Right lobe of liver (tissue), 6 donors: Measurements from ENCODE around the gene CDC42BPG. TPM values are rescaled to one million over a fixed set of nuclear protein-coding genes. Genes with fewer than 3 reads are reported as not detected.
A peak's percentile ranks its signal among the peaks of the same experiment; 100 is the strongest.

Experiments used
- ATAC-seq, 4 donors: fragments of 200-7000 bp; cut with Tn5 transposase; one replicate each; pipeline ENCODE4 v1.9.1; 2020; ENCODE audit warnings: mild to moderate bottlenecking in 4 of 4, moderate library complexity in 4 of 4
- DNase-seq, 3 donors: peaks; one replicate each; pipeline ENCODE4 v3.0.0-alpha.2; 2020
- H3K27ac ChIP-seq, 3 donors: fragments of 200-600 bp; one replicate each; pipeline ENCODE4 v1.8.0; 2022
- H3K27me3 ChIP-seq, 2 donors: fragments of 200-600 bp; one replicate each; pipeline ENCODE4 v1.8.0; 2022
- H3K36me3 ChIP-seq, 4 donors: fragments of 200-600 bp; sonication (generic) in 1 of 4; one replicate each; pipeline versions ENCODE4 v1.5.1 to v1.8.0; 2017 to 2022; ENCODE audit warnings: control low read depth in 1 of 4
- H3K4me1 ChIP-seq, 4 donors: fragments of 200-600 bp; sonication (generic) in 1 of 4; one replicate each; pipeline versions ENCODE4 v1.5.1 to v1.8.0; 2017 to 2022; ENCODE audit warnings: control low read depth in 1 of 4
- H3K4me3 ChIP-seq, 3 donors: fragments of 200-600 bp; one replicate each; pipeline ENCODE4 v1.8.0; 2022
- H3K9me3 ChIP-seq, 4 donors: fragments of 200-600 bp; sonication (generic) in 1 of 4; one replicate each; pipeline versions ENCODE4 v1.5.1 to v1.8.0; 2017 to 2022; ENCODE audit warnings: control low read depth in 1 of 4
- POLR2A ChIP-seq: fragments of 450-650 bp; IDR thresholded peaks from one replicate; pipeline ENCODE4 v1.6.1; 2017; ENCODE audit warnings: antibody characterized with exemption, mild to moderate bottlenecking
- WGBS: methylation state at CpG from one replicate; pipeline ENCODE4 v1.1.6; 2018; ENCODE audit warnings: low coverage, low lambda C conversion rate; ENCODE audit not compliant: insufficient coverage; ENCODE audit errors: missing lambda C conversion rate; 5-methylcytosine and 5-hydroxymethylcytosine counted together
- intact Hi-C, 2 donors: fragments of 100-400 bp; cut with DNase I; formaldehyde crosslinking; loops; one replicate each; pipeline versions ENCODE4 v1.11.2 to v1.14.1; 2022
- total RNA-seq, 6 experiments: library from RNA; depleted of rRNA in 2 of 6; stranded (reverse); fragments of >200 nt in 2 of 6; fragmentation: NEBNext Ultra II Directional in 3 of 6; extraction: Animal tissue kit (Norgen Biotek cat#: 25700) in 3 of 6; gene quantifications; one replicate each; pipeline versions ENCODE4 v1.1.0 to v1.2.4, GENCODE V29; 2016 to 2023
- TF ChIP-seq, protein P1 (sequence below), 4 donors: fragments of 200-600 bp in 3 of 4; fragments of 450-650 bp in 1 of 4; IDR thresholded peaks; one replicate each; pipeline versions ENCODE4 v1.5.1 to v1.8.0; 2016 to 2022; ENCODE audit warnings: antibody characterized with exemption in 4 of 4, mild to moderate bottlenecking in 2 of 4
- donor health status: DM: no; HTN: yes; CAD: no.
- donor health status: DM: no; HTN: no; CAD: no.
- donor health status: DM: no; HTN: no; CAD: no.
- donor health status: DM: no; HTN: yes; CAD: no.
- donor health status: DM: no; HTN: yes; CAD: no.

CDC42BPG gene
- total RNA-seq, 6 experiments from 2014 or later: 0.63 to 1.1 (median 0.99) TPM

GRCh38 chr11:64813826-64814225 lies 30.6 kb downstream of the CDC42BPG start:
- Histone ChIP-seq H3K4me1 (peaks cover 0 to 19% (median 0%) of the 10 kb centered on the region in 4 donors), H3K27me3 (no peaks in the 10 kb centered on the region), H3K9me3 (no peaks in the 10 kb centered on the region), H3K27ac (no peak overlapping the region), H3K4me3 (no peak overlapping the region), H3K36me3 (no peaks in the 10 kb centered on the region)
- 90% methylated on average over 5 of the region's 5 CpGs for WGBS
- no peak for DNase-seq
- no peak for TF ChIP-seq POLR2A
- TF ChIP-seq, protein P1, sequence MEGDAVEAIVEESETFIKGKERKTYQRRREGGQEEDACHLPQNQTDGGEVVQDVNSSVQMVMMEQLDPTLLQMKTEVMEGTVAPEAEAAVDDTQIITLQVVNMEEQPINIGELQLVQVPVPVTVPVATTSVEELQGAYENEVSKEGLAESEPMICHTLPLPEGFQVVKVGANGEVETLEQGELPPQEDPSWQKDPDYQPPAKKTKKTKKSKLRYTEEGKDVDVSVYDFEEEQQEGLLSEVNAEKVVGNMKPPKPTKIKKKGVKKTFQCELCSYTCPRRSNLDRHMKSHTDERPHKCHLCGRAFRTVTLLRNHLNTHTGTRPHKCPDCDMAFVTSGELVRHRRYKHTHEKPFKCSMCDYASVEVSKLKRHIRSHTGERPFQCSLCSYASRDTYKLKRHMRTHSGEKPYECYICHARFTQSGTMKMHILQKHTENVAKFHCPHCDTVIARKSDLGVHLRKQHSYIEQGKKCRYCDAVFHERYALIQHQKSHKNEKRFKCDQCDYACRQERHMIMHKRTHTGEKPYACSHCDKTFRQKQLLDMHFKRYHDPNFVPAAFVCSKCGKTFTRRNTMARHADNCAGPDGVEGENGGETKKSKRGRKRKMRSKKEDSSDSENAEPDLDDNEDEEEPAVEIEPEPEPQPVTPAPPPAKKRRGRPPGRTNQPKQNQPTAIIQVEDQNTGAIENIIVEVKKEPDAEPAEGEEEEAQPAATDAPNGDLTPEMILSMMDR (IDR thresholded peaks at IDR 0.05): no peak
- no peak for ATAC-seq
- intact Hi-C loops: no loop called here

GRCh38 chr11:64810891-64811272 lies 33.6 kb downstream of the CDC42BPG start:
- H3K9me3 ChIP-seq: no peaks in the 10 kb centered on the region
- H3K4me1 ChIP-seq: peaks cover 0 to 14% (median 0%) of the 10 kb centered on the region in 4 donors
- DNase-seq (no peak), ATAC-seq (peak; percentile 14 to 40 (median 31))
- no peaks in the 10 kb centered on the region for H3K27me3 ChIP-seq
- TF ChIP-seq, protein P1 (IDR thresholded peaks at IDR 0.05): no peak
- no peak for TF ChIP-seq POLR2A
- H3K36me3 ChIP-seq: no peaks in the 10 kb centered on the region
- H3K4me3 ChIP-seq: peak overlapping the region; percentile 77 to 87 (median 78)
- H3K27ac ChIP-seq: peak overlapping the region; percentile 38 to 64 (median 44)
- intact Hi-C loops: no loop called here
- 42% methylated on average over 17 of the region's 17 CpGs for WGBS

- H3K4me1 ChIP-seq: peaks cover 0 to 10% (median 0%) of the 10 kb centered on the region in 4 donors
- H3K27me3 ChIP-seq: no peaks in the 10 kb centered on the region
- intact Hi-C loops: no loop called here
- 0% methylated on average over 16 of the region's 46 CpGs for WGBS
- ATAC-seq (peak; percentile 96 to 98 (median 96)), DNase-seq (peak; percentile 95 to 98 (median 97))
- no peaks in the 10 kb centered on the region for H3K9me3 ChIP-seq
- peak within 1 kb of the TSS; percentile 77 to 87 (median 78) for H3K4me3 ChIP-seq
- H3K36me3 ChIP-seq: peaks cover 0 to 2% (median 0%) of the 10 kb centered on the region in 4 donors
- H3K27ac ChIP-seq: peak within 1 kb of the TSS; percentile 38 to 64 (median 44)
- TF ChIP-seq, protein P1 (IDR thresholded peaks at IDR 0.05): no peak
- TF ChIP-seq POLR2A: peak; percentile 81
These were observed 34.1 kb downstream of the CDC42BPG start, which contains the start of gene MEN1 for GRCh38 chr11:64810271-64810890. MEN1 (minus strand) TSS chr11:64810551; CDS start chr11:64810109, 442 bp downstream.

DNA sequence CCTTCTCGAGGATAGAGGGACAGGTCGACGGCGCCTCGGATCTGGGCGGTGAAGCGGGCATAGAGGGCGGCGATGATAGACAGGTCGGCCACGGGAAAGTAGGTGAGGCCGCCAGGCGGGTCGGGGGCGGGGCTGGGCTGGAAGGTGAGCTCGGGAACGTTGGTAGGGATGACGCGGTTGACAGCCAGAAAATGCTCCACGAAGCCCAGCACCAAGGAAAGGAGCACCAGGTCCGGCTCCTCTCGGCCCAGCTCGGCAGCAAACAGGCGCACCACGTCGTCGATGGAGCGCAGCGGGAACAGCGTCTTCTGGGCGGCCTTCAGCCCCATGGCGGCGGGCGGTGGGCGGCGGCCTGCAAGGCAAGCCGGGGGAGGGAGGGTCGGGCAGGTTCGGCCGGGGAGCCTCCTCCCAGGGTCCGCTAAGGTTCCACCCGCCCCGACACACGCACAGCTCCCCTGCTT lies 34.6 kb downstream of the CDC42BPG start:
- ATAC-seq (peak; percentile 7 to 28 (median 16)), DNase-seq (peak in 1 of 3 donors; percentile 54)
- intact Hi-C loops: no loop called here
- no peak for TF ChIP-seq POLR2A
- TF ChIP-seq, protein P1 (IDR thresholded peaks at IDR 0.05): no peak
- WGBS: 3% methylated on average over 17 of the region's 44 CpGs
- H3K27me3 ChIP-seq: no peaks in the 10 kb centered on the region
- peaks cover 0 to 8% (median under 1%) of the 10 kb centered on the region in 4 donors for H3K36me3 ChIP-seq
- peaks cover 0 to 7% (median 0%) of the 10 kb centered on the region in 4 donors for H3K4me1 ChIP-seq
- no peaks in the 10 kb centered on the region for H3K9me3 ChIP-seq
- H3K27ac ChIP-seq: peak overlapping the region in 2 of 3 donors; percentile 38 to 64
- peak overlapping the region; percentile 77 to 87 (median 78) for H3K4me3 ChIP-seq
